Breast epithelium (tissue), 4 donors: ENCODE results near the gene PHTF2. TPM values are rescaled to one million over a fixed set of nuclear protein-coding genes. Genes with fewer than 3 reads are reported as not detected.

Experiments used
- DNase-seq, 2 donors: peaks; one replicate each; pipeline ENCODE4 v3.0.0-alpha.2; 2019; ENCODE audit warnings: low spot score in 2 of 2
- H3K27ac ChIP-seq, 2 donors: fragments of 200-600 bp; sonication (generic) in 1 of 2; one replicate each; pipeline ENCODE4 v1.5.1; 2016 to 2019; ENCODE audit warnings: mild to moderate bottlenecking in 1 of 2
- H3K27me3 ChIP-seq, 2 donors: fragments of 200-600 bp; sonication (generic) in 1 of 2; one replicate each; pipeline versions ENCODE4 v1.5.1 to v1.6.0; 2017 to 2019; ENCODE audit warnings: control low read depth in 1 of 2, mild to moderate bottlenecking in 1 of 2
- H3K36me3 ChIP-seq: fragments of 200-600 bp; one replicate; pipeline ENCODE4 v1.5.1; 2019
- H3K4me1 ChIP-seq, 2 donors: fragments of 200-600 bp; sonication (generic); one replicate each; pipeline ENCODE4 v1.5.1; 2016 to 2019; ENCODE audit warnings: control low read depth in 1 of 2
- H3K4me3 ChIP-seq, 3 donors: fragments of 200-600 bp; sonication (generic); 1 replicate in 2 of 3; 2 replicates in 1 of 3; pipeline ENCODE4 v1.5.1; 2016 to 2019; ENCODE audit warnings: mild to moderate bottlenecking in 3 of 3, moderate library complexity in 2 of 3
- H3K9me3 ChIP-seq, 2 donors: fragments of 200-600 bp; sonication (generic) in 1 of 2; one replicate each; pipeline ENCODE4 v1.5.1; 2016 to 2019; ENCODE audit warnings: control low read depth in 1 of 2
- CTCF ChIP-seq, 3 donors: fragments of 450-650 bp; IDR thresholded peaks; one replicate each; pipeline ENCODE4 v1.5.1; 2016 to 2017; ENCODE audit warnings: antibody characterized with exemption in 3 of 3, mild to moderate bottlenecking in 3 of 3, moderate library complexity in 3 of 3
- POLR2A ChIP-seq: fragments of 450-650 bp; IDR thresholded peaks from one replicate; pipeline ENCODE4 v1.6.1; 2016; ENCODE audit warnings: antibody characterized with exemption, mild to moderate bottlenecking, moderate library complexity
- POLR2AphosphoS5 ChIP-seq, 3 donors: sonication (generic); formaldehyde crosslinking; IDR thresholded peaks; one replicate each; pipeline ENCODE4 v1.6.1; 2017; ENCODE audit warnings: antibody characterized with exemption in 3 of 3
- intact Hi-C: fragments of 100-400 bp; cut with DNase I; formaldehyde crosslinking; loops from one replicate; pipeline ENCODE4 v1.15.1; 2023; ENCODE audit warnings: low total_unique reads
- total RNA-seq, 3 donors: library from RNA; depleted of rRNA; stranded (reverse); fragments of >200 nt; gene quantifications; one replicate each; pipeline ENCODE4 v1.1.0, GENCODE V29; 2016

Gene PHTF2
- total RNA-seq, 3 donors from 2014 or later: 17.0 to 23.5 (median 19.2) TPM

GRCh38 chr7:77879272-77879671 lies 80.7 kb downstream of the PHTF2 start:
- intact Hi-C loops: no loop called here
- Histone ChIP-seq H3K27me3 (no peaks in the 10 kb centered on the region), H3K27ac (no peak overlapping the region), H3K36me3 (no peaks in the 10 kb centered on the region), H3K4me1 (no peaks in the 10 kb centered on the region), H3K4me3 (no peak overlapping the region), H3K9me3 (no peaks in the 10 kb centered on the region)
- TF ChIP-seq CTCF (IDR thresholded peaks at IDR 0.05) (no peak), POLR2A (no peak), POLR2AphosphoS5 (IDR thresholded peaks at IDR 0.05) (no peak)
- no peak for DNase-seq

GRCh38 chr7:77881871-77882270 lies 83.3 kb downstream of the PHTF2 start:
- Histone ChIP-seq H3K27me3 (no peaks in the 10 kb centered on the region), H3K4me1 (no peaks in the 10 kb centered on the region), H3K4me3 (no peak overlapping the region), H3K9me3 (no peaks in the 10 kb centered on the region), H3K36me3 (no peaks in the 10 kb centered on the region), H3K27ac (no peak overlapping the region)
- TF ChIP-seq CTCF (IDR thresholded peaks at IDR 0.05) (no peak), POLR2AphosphoS5 (IDR thresholded peaks at IDR 0.05) (no peak), POLR2A (no peak)
- intact Hi-C loops: no loop called here
- no peak for DNase-seq

GRCh38 chr7:77885155-77885554 lies 86.6 kb downstream of the PHTF2 start:
- Histone ChIP-seq H3K27me3 (no peaks in the 10 kb centered on the region), H3K4me3 (no peak overlapping the region)

GRCh38 chr7:77887567-77887966 lies 89.0 kb downstream of the PHTF2 start:
- intact Hi-C loops: no loop called here
- DNase-seq: no peak
- Histone ChIP-seq H3K4me3 (no peak overlapping the region), H3K27ac (no peak overlapping the region), H3K36me3 (no peaks in the 10 kb centered on the region), H3K27me3 (no peaks in the 10 kb centered on the region), H3K9me3 (no peaks in the 10 kb centered on the region), H3K4me1 (no peaks in the 10 kb centered on the region)
- TF ChIP-seq POLR2AphosphoS5 (IDR thresholded peaks at IDR 0.05): no peak
- no peak for TF ChIP-seq CTCF (IDR thresholded peaks at IDR 0.05)
- no peak for TF ChIP-seq POLR2A

More at GRCh38 chr7:77885155-77885554, 86.6 kb downstream of the PHTF2 start:
- DNase-seq: no peak
- Histone ChIP-seq H3K27ac (no peak overlapping the region), H3K9me3 (no peaks in the 10 kb centered on the region), H3K4me1 (no peaks in the 10 kb centered on the region), H3K36me3 (no peaks in the 10 kb centered on the region)
- intact Hi-C loops: no loop called here
- TF ChIP-seq POLR2AphosphoS5 (IDR thresholded peaks at IDR 0.05) (no peak), POLR2A (no peak), CTCF (IDR thresholded peaks at IDR 0.05) (no peak)

GRCh38 chr7:77888998-77889397 lies 90.4 kb downstream of the PHTF2 start:
- intact Hi-C loops: no loop called here
- H3K4me3 ChIP-seq: no peak overlapping the region
- no peaks in the 10 kb centered on the region for H3K9me3 ChIP-seq
- H3K4me1 ChIP-seq: no peaks in the 10 kb centered on the region
- no peak overlapping the region for H3K27ac ChIP-seq
- no peak for DNase-seq
- no peaks in the 10 kb centered on the region for H3K36me3 ChIP-seq
- H3K27me3 ChIP-seq: no peaks in the 10 kb centered on the region
- TF ChIP-seq POLR2A: no peak

GRCh38 chr7:77893813-77894212 lies 95.2 kb downstream of the PHTF2 start:
- Histone ChIP-seq H3K36me3 (no peaks in the 10 kb centered on the region), H3K27me3 (no peaks in the 10 kb centered on the region), H3K9me3 (no peaks in the 10 kb centered on the region), H3K4me3 (no peak overlapping the region), H3K4me1 (no peaks in the 10 kb centered on the region), H3K27ac (no peak overlapping the region)
- no peak for TF ChIP-seq POLR2A
- no peak for TF ChIP-seq POLR2AphosphoS5 (IDR thresholded peaks at IDR 0.05)
- no peak for TF ChIP-seq CTCF (IDR thresholded peaks at IDR 0.05)
- no peak for DNase-seq
- intact Hi-C loops: no loop called here
